Activated CD4-positive, alpha-beta T cell treated with anti-CD3 and anti-CD28 coated beads, Interleukin-2, Interleukin-6, amounts not matched to agents 100 ng/mL and 50 ng/mL, durations not matched to agents 16 hours and 8 hours (primary cell): ENCODE measurements around the gene VSIG8.

Source experiments
- DNase-seq: peaks from one replicate; pipeline ENCODE4 v3.0.0-alpha.2; 2020

The VSIG8 gene

DNA sequence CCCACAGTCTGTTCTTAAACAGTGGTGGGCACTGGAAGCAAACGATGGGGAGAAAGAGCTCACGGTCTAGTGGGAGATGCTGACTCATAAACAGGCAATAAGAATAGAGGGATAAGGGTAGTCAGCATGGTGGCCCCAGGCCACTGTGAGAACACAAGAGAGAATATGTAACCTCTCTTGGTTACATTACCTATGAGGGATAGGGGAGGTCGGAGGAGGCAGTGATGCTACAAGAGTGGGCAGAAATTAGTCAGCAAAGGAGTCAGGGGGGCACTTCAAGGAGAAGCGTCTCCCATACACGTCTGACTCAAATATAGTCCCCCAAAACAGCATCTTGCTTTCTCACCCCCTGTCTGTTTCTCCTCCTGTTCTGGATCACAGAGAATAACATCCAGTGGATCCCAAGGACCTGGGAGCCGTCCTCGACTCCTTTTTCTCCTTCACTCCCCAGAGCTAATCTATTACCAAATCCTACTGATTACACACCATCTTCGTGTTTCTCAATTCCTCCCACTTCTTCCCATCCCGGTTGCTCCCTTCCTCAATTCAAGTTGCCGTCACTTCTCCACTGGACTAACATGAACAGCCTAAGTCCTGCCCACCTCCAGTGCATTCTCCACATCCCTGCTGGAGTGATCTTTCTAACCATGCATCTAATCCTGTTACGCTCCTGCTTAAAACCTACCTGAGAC, 33.7 kb downstream of the VSIG8 start:
- DNase-seq, result no peak

DNA sequence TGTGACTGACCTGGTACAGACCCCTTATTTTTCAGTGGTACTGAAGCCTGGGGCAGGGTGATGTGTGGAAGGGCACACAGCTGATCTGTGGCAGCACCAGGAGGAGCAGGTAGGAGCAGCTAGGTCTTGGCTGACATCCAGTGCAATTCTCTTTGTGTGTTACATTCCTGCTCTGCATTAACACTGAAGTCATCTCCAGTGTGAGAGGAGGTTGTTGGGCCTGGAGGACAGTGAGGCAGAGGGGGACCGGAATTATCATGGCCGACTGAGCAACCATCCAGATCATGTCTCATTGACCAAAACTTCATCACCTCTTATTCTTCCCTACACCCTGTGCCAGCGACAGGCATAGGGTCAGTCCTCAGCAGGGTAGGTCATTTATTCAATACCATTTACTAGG, 34.3 kb downstream of the VSIG8 start:
- no peak for DNase-seq

DNA sequence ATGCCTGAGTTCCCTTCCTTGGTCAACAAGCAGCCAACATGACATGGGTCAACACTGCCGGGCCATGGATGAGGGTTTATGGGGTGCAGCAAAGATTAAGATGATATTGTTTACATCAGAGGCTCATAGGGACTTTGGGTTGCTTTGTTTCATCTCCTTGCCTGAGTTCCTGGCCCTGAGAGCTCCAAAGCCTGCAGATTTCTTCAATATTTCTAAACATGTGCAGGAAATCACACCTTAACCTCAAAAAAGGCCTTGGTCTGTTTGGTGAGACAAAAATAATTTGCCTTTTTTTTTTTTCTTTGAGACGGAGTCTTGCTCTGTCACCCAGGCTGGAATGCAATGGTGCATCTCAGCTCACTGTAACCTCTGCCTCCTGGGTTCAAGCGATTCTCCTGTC, 34.9 kb downstream of the VSIG8 start:
- DNase-seq, result peak; percentile 51

DNA sequence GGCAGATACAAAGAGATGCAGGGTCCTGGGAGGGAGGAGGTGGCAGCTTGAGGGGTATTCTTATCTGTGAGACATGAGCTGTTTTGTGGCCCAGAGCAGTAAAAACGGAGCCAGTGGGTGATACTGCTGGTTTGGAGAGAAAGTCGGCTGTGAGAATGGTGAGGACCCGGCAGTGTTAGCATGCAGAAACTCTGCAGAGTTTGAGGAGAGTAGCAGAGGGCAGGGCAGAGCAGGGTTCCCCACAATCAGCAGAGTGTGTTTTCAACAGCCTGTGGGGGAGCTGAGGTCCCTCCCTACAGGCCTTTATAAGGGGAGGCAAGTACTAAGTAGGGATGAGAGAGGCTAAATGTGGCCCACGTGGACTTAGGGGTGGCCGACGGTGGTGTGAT, 35.4 kb downstream of the VSIG8 start:
- no peak for DNase-seq

DNA sequence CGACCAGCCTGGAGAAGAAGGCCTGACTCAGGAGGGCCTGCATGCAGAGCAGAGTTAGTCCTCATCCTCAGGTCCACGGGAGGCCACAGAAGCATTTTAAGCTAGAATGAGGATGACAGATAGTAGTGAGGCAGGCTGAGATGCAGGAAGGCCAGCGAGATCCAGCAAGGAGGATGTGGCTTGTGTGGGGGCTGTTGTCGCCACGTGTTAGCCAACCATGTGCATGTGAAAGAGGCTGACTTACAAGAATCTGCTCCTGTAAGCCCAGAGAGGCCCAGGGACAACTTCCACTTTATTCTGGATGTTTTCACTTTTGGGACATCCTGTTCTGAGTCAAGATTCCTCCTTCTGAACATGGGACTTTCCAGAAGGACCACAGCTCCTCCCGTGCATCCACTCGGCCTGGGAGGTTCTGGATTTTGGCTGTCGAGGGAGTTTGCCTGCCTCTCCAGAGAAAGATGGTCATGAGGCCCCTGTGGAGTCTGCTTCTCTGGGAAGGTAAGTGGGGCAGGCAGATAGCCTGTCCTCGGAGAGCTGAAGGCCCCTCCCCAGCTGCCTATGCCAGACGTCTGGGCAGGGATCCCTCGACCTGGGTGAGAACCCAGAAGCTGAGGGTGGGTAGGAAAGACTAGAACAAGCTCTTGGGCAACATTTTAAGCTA, 35.9 kb downstream of the VSIG8 start, which contains the start of gene SLAMF8:
SLAMF8 (plus strand) TSS at position 433 of the 661 bp plus-strand sequence; CDS start at position 459, 26 bp downstream.
- DNase-seq, result peak; percentile 77

DNA sequence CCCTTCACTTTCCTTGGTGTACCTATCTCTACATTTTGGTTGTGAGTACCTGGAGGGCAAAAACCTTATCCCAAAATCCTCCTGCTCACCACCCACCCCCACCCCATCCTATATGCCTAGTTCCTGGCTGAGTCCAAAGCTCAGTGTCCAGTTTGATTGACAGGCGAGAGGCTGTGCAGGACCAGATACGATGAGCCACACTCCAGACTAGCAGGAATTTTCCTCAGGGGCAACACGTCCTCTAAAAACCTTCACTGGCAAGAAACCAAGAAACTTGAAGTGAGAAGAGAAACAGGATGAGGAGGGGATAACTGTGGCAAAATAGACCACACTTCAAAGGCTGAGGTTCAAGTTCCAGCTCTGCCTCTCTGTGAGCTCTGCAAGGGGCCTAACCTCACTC, 36.9 kb downstream of the VSIG8 start:
- peak; percentile 18 for DNase-seq

DNA sequence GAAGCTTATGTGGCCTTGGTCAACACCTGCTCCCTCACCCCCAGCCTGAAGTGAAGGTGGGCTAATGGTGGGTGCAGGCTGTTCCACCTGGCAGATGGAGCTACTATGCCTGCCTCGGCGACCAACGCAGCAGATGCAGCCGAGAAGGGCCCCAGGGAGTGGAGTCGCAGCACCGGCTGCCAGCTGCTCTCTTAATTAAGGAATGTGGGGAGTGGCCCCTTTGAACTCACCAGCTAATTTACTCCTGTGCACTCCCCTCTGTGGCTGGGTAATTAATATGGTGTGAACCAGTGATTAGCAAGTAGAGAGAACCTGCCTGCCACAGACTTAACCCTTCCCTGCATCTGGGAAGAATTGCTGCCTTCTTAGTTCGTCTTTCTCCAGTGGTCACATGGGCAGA, 39.1 kb downstream of the VSIG8 start:
- no peak for DNase-seq

DNA sequence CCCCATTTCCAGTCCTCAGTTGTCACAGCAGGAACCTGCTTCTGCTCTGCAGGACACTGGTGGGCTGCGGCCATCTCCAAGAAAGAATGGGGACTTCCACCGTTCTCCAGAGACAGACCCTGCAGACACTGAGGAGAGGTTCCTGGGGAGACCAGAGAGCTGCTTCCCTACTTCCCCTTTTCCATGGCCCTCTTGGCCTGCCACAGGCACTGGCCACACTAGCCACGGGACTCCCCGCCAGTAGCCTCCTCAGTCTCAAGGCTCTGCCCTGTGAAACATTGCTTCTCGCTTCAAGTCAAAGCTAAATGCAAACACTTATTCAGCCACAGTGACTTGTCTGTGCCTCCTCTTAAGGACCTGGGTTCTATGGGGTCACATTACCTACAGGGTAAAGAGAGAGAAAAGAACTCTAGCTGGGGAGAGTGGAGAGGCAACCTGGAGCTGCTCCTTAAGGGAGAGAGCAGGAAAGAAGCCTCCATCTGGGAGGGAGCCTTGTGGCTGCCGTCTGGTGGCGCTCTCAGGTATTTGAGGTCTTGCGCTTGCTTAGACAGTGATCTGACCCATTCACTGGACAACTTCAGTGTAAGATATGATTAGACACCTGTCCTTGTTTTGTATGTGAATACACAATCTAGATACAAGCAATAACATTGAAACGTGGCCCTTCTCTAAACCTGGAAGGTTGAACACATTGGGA, 41.1 kb downstream of the VSIG8 start:
- DNase-seq, result no peak

DNA sequence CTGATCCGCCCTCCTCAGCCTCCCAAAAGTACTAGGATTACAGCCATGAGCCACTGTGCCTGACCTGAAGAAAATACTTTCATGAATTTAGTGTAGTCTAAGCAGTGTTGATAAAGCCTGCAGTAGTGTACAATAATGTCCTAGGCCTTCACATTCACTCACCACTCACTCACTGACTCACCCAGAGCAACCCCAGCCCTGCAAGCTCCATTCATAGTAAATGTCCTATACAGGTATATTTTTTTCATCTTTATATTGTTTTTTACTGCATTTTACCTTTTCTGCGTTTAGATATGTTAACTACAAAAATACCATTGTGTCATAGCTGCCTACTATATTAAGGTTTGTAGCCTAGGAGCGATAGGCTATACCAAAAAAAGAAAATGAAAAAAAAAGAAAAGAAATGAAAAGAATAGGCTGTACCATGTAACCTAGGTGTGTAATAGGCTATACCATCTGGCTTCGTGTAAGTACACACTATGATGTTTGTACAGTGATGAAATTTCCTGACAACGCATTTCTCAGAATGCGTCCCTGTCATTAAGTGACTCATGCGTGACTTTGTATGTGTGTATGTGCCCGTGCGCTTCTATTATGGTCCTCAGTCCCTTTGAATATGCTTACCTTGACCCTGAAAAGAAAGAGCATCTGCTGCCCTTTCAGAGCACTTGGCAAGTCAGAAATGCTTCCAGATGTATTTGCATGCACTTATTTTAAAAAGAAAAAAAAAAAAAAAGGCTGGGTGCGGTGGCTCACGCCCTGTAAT, 45.0 kb downstream of the VSIG8 start:
- no peak for DNase-seq

DNA sequence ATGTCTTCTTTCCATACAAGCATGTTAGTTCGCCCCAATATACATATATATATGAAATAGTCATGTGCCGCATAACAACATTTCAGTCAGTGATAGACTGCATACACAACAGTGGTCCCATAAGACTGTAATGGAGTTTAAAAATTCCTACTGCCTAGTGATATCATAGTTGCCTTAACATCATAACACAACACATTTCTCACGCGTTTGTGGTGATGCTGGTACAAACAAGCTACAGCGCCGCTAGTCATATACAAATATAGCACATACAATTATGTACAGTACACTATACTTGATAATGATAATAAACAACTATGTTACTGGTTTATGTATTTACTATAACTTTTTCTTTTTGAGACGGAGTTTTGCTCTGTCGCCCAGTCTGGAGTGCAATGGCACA, 46.5 kb downstream of the VSIG8 start:
- no peak for DNase-seq

DNA sequence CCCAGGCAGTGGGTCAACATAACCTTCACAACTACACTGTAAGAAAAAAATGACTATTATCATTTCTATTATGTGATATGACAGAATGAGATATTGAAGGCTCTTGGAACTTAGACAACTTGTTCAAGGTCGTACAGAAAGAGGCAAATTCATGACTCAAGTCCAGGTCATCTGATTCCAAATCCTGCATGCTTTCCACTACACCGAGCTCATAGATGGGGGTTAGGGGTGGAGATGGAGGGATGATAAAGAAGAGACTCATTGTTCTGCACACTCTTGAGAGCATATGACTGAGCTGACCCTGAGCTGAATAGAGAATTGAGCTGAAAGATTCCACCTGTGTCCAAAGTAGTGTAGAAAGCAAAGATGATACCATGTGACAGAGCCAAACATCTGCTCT, 57.5 kb downstream of the VSIG8 start:
- no peak for DNase-seq
